Stimulated activated CD8-positive, alpha-beta memory T cell treated with anti-CD3 and anti-CD28 coated beads, Interleukin-7, amount 100 ng/mL, for 24 hours (primary cell): ENCODE results near the gene NEK6.

Experiments
- DNase-seq: peaks from one replicate; pipeline ENCODE4 v3.0.0-alpha.2; 2020; ENCODE audit warnings: low read depth

The NEK6 gene

GRCh38 chr9:124321935-124322334 is 64.2 kb downstream of the NEK6 start:
- DNase-seq = no peak

GRCh38 chr9:124322618-124323432 is 65.1 kb downstream of the NEK6 start:
- no peak for DNase-seq

- no peak for DNase-seq
These were observed 66.2 kb downstream of the NEK6 start for GRCh38 chr9:124323904-124324303.

- no peak for DNase-seq
These were observed 68.1 kb downstream of the NEK6 start for GRCh38 chr9:124325816-124326215.

- no peak for DNase-seq
These were observed 68.6 kb downstream of the NEK6 start for GRCh38 chr9:124326378-124326777.

GRCh38 chr9:124327491-124327890 is 69.7 kb downstream of the NEK6 start:
- no peak for DNase-seq

- no peak for DNase-seq
These were observed 70.5 kb downstream of the NEK6 start for GRCh38 chr9:124328285-124328684.

GRCh38 chr9:124329206-124329792 is 71.5 kb downstream of the NEK6 start:
- no peak for DNase-seq

- no peak for DNase-seq
These were observed 72.4 kb downstream of the NEK6 start for GRCh38 chr9:124330011-124330697.

- no peak for DNase-seq
These were observed 73.8 kb downstream of the NEK6 start for GRCh38 chr9:124331580-124331979.

- no peak for DNase-seq
These were observed 74.8 kb downstream of the NEK6 start for GRCh38 chr9:124332361-124333202.

- no peak for DNase-seq
These were observed 75.4 kb downstream of the NEK6 start for GRCh38 chr9:124333203-124333579.

GRCh38 chr9:124334568-124335319 is 77.0 kb downstream of the NEK6 start:
- DNase-seq = no peak

GRCh38 chr9:124335320-124335707 is 77.6 kb downstream of the NEK6 start:
- DNase-seq = no peak

- DNase-seq = no peak
These were observed 79.8 kb downstream of the NEK6 start for GRCh38 chr9:124337562-124337961.

- no peak for DNase-seq
These were observed 81.9 kb downstream of the NEK6 start for GRCh38 chr9:124339603-124340146.

- DNase-seq = no peak
These were observed 82.7 kb downstream of the NEK6 start for GRCh38 chr9:124340219-124341069.

- no peak for DNase-seq
These were observed 83.9 kb downstream of the NEK6 start for GRCh38 chr9:124341455-124342170.

GRCh38 chr9:124342402-124342775 is 84.6 kb downstream of the NEK6 start:
- DNase-seq = no peak
